HG03135 (cell line): ENCODE measurements around the gene PRRG1.
"Not testable (repeated sequence)": the region's sequence is repeated elsewhere in the genome, so short reads cannot be mapped to it uniquely, and the experiment has no call there.

Experiments
- ATAC-seq: cut with Tn5 transposase; IDR thresholded peaks from one replicate; pipeline ENCODE4 v1.9.1; 2021; ENCODE audit warnings: mild to moderate bottlenecking, moderate library complexity; ENCODE audit not compliant: unreplicated experiment

Gene PRRG1

DNA sequence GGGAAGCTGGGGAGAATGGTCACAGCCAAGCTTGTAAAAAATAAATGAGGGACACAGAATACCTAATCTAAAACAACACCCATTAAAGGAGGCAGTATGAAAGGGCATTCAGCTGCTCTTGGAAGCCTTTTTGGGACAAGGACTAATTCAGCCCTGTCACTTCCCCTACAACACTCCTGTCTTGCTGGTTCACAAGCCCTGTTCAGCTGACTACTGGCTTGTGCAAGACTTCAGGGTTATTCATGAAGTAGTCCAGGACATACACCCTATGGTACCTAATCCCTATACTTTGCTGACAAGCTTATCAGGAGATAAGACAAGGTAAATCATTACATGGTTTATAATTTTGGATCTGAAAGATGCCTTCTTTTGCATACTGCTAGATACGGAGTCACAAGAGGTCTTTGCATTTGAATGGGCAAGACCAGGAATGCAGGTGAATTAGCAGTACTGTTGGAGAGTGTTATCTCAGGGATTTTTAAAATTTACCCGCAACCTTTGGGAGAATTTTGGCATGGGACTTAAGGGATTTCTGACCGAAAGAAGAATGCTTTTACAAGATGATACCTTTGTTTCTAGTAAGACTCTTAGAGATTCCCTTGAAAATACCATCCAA lies 119.1 kb downstream of the PRRG1 start:
- no peak for ATAC-seq

DNA sequence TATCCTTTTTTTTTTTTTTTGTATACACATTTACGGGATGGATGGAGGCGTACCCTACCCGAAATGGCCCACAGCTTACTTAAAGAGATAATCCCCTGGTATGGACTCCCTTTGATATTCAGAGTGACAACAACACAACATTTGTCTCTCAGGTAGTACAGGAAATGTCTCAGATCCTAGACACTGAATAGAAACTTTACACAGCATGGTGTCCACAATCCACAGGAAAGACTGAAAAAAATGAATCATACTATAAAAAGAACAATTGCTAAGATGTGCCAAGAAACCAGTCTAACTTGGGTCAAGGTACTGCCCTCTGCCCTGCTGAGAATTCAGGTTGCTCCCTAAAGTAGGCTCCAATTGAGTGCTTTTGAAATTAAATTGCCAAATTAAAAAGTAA lies 121.5 kb downstream of the PRRG1 start:
- ATAC-seq: no peak

DNA sequence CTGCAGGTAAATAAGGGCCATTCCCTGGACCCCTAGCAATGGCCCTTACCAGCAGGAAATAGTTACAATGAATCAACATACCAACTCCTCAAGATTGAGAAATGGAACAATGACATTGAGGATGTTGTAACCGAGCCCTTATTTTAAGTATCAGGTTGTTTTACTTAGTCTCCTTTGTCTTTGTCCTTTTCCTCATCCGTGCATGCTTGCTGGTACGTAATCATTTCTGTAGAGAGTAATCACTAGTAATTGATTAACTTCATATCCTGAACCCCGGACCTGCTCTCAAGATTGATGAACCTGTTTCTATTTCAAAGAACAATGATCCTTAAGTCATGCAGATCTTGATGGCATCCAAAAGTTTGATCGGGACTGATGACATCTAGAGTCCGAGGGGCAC lies 123.7 kb downstream of the PRRG1 start:
- no peak for ATAC-seq

DNA sequence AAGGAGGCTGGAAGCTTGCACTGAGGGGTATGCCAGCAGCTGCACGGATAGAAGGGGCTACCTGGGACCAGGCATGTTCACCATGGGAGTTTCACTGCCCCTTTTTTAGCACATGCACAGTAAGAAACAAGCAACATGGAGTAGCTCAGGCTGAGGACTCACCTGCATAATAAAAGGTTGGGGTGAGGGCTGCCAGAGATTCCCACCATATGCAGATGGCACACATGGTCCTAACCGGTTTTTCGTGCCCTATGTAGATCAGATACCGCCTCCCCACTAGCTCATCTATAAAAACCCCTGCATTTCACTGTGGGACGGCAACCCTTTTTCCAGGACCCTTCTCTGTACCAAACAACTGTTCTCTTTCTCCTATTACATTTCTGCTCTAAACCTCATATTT lies 125.3 kb downstream of the PRRG1 start:
- no peak for ATAC-seq

DNA sequence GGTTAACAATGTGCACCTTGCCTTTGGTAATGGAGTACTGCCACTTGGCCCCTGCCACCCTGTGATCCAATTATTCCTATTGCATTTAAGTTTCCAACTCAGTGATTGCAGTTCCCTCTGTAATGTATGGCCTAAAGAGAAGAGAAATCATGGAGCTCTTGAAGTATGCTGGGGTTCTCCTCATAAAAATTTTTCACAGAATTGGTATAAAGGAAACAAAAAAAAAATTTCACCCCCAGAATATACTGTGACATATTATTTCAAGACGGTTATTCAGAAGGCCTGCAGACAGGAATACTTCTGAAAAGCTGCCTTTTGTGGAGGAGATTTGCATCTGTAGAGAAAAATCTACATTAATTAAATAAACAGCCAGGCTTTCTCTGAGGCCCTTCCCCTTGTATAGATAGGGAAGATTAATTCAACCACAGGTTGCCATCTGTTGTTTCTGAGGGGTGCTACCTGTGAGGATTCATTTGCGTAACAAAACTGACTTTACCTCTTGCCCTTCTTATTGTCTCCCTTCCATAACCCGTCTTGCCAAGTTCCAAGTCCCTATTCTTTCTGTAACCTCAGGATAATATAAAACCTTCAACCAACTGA lies 127.5 kb downstream of the PRRG1 start:
- ATAC-seq: no peak

DNA sequence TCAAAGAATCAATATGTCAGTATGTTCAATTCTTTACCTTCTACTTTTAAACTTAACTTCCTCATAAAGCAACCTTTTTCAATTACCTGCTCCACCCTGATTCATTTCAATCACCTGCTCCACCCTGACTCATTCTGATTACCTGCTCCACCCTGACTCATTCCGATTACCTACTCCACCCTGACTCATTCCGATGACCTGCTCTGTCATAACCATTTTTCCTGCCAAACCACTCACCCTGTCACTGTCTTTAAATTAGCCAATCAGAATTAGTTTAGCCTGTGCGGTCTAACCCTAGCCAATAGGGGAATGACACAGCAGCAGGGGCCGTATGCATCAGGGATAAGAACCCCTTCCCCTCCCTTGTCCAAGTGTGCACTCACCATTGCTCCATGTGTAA lies 135.2 kb downstream of the PRRG1 start:
- not testable (repeated sequence) for ATAC-seq

DNA sequence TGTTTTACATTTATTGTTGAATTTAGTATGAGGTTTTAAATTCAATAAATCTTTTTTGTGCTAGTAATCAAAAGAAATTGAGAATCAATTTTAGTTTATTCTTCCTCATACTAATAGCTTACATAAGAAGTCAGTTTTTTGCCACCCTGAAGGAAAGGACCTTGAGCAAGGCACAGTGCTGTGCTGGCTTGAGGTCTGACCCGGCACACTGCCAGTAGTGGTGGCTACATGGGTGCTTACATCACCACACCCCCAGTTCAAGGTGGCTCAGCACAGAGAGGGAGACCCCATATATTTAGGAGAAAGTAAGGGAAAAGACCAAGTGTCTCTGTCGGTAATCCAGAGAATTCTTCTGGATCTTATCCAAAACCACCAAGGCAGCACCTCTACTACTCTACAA lies 136.3 kb downstream of the PRRG1 start:
- ATAC-seq: no peak

DNA sequence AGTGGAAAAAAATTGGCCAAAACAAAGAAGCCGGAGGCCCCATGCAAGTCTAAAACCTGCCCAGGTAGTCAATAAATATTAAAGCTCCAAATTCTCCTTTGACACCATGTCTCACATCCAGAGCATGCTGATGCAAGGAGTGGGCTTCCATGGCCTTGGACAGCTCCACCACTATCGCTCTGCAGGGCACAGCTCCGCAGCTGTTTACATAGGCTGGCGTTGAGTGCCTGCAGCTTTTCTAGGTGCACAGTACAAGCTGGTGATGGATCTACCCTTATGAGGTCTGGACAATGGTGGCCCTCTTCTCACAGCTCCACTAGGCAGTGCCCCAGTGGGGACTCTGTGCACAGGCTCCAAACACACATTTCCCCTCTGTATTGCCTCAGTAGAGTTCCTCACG lies 138.1 kb downstream of the PRRG1 start:
- no peak for ATAC-seq

DNA sequence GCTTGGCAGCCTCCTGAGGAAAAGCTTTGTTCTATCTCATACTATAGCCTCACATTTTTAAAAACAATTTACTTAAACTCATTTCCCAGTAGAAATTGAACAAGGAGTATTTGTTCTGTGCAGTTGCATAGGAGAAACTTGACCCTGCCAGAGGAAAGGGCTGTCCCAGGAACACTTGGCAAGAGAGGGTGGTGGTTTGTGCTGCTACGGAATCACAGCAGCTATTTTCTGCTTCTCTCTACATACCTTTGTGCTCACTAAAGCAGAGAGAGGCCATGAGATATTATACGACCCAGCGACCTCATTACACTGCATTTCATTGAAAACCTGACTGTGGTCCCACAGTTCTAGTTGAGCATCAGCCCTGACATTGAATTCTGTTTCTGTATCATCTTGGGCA lies 139.2 kb downstream of the PRRG1 start:
- ATAC-seq: no peak

DNA sequence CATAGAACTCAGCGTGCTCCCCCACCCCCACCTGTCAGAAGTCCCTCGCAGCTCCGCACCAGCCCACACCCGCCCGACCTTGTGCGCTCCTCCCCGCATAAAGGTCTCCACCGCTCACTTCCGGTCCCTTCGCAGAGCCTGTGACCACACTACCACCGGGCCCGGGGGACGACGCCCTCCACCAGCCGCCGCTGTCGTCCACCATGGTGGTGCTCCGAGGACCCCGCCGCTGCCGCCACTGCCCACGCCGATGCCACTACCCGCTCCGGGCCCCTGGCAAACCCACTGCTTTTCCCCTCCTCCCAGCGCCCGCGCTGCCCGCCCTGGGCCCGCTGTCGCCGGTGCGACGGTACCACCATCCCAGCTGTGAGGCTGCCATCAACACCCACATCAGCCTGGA lies 142.5 kb downstream of the PRRG1 start:
- no peak for ATAC-seq

DNA sequence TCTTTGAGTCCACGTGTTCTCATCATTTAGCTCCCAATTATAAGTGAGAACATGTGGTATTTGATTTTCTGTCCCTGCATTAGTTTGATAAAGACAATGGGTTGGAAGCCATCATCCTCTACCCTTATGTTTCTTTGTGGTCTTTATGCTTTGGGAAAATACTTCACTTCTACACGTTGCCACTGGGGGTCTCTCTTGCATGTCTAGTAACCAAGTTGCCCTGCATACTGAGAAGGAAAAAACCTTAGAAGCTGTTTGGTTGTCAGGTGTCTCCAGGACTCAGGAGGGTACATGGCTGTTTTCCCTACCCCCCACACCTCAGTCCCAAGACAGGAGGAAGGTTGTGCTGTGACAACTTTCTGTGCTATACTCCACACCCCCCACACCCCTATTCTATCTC lies 146.6 kb downstream of the PRRG1 start:
- ATAC-seq: not testable (repeated sequence)

DNA sequence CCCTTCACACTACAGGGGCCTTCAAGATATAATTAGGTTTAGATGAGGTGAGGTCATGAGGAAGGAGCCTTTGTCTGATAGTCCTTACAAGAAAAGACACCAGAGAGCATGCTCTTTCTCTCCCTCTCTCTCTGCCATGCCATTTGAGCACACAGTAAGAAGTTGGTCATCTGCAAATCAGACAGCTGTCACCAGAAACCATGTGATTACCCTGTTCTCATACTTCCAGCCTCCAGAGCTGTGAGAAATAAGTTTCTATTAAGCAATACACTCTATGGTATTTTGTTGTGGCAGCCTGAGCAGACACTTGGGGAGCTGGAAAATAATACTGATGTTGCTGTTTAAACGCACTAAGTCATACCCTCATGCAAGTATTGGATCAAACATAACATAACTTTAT lies 148.0 kb downstream of the PRRG1 start:
- not testable (repeated sequence) for ATAC-seq

DNA sequence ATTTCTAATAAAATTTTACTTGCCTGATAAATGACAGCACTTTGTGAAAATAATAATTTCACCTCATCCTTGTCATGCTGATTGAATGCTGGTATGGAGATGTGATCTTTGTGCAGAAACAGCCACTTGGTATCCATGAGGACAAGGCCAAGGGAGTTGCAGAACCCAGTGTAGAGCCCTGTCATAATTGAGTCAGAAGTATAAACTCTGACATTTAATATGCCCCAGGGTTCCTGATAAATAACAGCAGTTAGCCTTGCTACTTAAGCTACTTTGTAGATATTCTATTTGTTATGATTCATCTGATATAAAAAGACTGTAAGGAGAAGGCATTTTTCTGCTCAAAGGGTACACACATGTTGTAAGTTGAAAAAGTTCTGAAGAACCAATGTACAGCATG lies 149.2 kb downstream of the PRRG1 start:
- ATAC-seq: not testable (repeated sequence)

DNA sequence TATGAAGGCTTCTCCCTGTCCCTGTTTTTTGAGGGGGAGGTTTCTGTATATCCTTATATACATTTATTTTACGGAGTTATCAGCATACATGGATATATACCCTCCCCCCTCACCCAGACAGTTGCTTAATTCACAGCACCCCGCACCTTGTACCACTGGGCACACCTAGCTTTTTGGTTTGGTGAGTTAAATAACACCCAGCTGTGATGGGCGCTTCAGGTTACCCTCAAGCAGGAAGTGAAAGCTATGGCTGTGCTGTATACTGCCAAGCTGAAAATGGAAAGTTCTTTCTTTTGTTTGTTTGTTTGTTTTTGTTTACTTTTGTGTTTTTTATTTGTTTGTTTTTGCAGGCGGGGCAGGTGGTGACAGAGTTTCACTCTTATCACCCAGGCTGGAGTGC lies 150.5 kb downstream of the PRRG1 start:
- not testable (repeated sequence) for ATAC-seq

DNA sequence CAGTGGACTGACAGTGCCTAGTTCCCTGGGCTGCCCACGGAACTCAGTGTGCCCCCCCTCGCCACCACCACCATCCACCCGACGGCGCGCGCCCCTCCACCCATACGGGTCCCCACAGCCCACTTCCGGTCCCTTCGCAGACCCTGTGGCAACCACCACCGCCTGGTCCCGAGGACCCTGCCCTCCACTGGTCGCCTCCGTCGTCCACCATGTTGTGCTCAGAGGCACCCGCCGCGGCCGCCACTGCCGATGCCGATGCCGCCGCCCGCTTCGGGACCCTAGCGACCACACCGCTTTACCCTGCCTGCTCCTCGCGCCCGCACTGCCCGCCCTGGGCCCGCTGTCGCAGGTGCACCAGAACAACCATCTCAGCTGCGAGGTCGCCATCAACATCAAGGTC lies 155.8 kb downstream of the PRRG1 start:
- ATAC-seq: no peak
